Hepatic stellate cell (primary cell): ENCODE measurements around the gene TRIB2.

Source experiments
- DNase-seq: peaks from one replicate; pipeline ENCODE4 v3.0.0; 2011; ENCODE audit warnings: low spot score

TRIB2 gene

GRCh38 chr2:12778811-12779579, 62.3 kb downstream of the TRIB2 start:
- no peak for DNase-seq

DNA sequence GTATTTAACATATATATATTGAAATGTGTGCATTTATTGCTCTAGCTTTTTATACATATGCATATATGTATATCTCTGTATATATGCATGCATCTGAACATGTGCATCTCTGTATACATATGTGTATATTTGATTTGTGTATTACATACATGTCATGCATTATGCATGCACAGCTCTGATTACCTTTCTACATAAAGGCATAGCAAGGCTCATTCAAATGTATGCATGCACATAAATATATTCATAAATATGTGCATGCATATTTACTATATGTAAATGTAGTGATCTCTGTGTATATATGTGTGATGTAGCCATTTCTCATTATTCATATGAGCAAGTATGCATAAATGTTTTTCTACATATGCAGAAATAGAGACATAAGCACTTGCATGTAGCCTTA, 64.6 kb downstream of the TRIB2 start:
- no peak for DNase-seq

DNA sequence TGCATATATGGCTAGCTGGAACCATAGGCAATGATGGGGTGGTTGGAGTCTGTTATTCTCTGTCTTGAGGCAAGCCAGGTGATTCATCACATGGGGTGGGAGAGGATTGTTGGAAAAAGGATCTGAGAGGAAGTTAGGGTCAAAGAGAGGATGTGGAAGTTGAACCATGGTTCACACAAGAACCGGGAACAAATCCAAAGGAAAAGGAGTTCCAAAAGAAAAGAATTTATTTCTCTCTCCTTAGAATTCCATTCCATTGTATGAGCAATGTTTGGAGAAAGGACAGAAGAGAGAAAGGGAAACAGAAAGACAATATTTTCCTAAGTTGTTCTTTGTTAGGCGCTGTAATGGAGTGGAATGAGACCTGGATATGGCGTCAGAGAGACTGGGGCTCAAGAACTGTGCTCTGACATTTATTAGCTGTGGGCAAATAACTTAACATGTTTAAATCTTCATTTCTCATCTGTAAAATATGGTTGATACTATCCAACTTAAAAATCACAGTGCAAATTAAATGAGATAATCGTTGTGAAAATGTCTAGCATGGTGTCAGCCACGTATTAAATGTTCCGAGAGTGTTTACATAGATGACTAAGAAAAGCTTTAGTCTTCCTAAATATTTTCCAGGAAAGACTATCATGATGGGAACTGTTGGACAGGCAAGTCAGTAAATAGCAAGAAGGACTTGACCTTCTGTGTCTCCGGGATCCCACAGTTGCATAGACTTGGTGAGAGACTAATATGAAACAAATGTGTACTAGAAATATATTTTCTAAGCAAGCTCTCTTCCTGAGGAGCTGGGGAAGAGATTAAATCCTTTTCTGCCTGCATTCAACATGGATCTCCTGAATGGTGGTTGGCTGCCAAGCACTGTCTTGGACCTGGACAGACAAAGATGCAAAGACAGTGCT, 71.4 kb downstream of the TRIB2 start:
- peak; percentile 42 for DNase-seq

- no peak for DNase-seq
Observed at GRCh38 chr2:12791906-12792305, 75.2 kb downstream of the TRIB2 start.
